ENCODE data around the gene PLEKHO2.
A peak's percentile ranks its signal among the peaks of the same experiment; 100 is the strongest.

Gene PLEKHO2

DNA sequence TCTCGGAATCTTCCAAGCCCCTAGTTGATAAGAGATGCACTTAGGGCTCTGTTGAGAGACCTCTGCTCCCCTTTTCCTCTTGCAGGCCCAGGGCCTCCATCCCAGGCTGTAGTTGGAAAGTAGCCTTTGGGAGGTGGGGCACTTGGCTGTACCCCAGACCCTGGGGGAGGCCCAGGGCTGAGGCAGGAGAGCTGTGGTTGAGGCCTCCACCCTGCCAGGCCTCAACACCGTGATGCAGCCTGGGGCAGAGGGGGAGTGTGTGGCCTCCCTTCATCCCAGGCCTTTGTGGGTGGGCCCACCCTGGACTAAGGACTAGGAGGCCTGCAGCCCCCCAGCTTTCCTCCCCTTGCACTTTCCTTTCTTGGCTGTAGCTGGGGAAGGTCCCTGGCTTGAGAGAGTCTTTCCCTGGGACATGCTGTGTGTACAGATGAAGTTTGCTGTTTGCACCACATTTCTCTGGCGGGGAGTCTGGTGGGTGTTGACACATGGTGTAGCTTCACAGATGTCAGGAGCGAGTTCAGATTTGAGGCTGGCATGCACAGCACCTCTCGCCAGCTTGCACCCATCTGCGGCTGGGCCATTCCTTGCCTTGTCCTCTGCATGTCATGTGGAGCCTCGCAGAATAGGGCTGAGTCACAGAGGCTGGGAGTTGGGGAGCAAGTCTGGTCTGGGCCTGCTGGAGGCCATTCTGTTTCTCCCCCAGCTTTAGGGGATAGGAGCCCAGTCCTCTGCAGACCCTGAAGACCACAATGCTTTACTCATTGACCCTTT is 13.7 kb downstream of the PLEKHO2 start:
- DNase-seq (ENCODE audit: low read depth in 2 of 2), result no peak

DNA sequence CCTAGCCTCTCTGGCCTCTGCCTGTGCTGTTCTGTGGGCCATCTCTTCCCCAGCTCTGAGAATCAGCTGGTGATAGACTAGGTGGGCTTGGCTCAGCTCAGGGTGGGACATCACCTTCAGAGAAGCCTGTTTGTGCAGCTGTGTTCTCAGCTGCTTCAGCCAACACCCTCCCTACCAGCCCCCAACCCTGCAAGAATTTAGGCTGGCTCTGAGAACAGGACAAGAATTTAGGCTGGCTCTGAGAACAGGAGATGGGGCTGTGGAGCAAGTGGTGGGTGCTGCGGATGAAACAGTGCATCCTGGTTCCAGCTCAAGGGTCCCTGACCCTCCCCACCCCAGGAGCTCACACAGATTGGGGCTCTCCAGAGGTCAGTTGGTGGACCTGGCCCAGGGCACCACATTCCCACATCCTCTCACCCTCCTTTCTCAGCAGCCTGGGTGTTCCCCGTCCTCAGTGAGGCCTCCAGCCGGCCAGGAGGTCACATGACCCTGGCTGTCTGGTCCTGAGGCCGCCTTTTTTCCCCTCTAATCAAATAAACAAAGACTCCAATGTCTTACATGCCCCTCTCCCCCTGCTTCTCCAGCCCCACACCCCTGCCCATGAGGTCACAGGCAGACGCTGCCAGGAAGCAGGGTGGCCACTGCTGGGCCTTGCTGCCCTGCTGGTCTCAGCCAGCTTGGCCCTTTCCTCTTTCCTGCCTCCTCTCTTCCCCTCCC is 14.9 kb downstream of the PLEKHO2 start:
- no peak for DNase-seq (ENCODE audit: low read depth in 2 of 2)

DNA sequence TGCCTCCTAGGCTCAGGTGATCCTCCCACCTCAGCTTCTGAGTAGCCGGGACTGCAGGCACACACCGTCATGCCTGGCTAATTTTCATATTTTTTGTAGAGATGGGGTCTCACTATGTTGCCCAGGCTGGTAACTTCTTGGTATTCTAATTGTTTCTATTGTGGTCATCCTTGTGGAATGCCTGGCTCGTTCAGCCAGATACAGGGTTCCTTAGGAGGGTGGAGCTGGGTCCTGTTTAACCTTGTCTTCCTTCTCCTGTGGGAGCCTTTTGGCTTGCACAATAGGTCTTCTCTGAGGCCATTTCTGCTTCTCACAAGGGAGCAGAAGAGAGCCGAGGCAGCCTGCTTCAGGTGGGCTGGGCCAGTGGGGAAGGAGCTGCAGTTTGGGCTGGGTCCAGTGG is 15.7 kb downstream of the PLEKHO2 start:
- DNase-seq (ENCODE audit: low read depth in 2 of 2), result no peak

DNA sequence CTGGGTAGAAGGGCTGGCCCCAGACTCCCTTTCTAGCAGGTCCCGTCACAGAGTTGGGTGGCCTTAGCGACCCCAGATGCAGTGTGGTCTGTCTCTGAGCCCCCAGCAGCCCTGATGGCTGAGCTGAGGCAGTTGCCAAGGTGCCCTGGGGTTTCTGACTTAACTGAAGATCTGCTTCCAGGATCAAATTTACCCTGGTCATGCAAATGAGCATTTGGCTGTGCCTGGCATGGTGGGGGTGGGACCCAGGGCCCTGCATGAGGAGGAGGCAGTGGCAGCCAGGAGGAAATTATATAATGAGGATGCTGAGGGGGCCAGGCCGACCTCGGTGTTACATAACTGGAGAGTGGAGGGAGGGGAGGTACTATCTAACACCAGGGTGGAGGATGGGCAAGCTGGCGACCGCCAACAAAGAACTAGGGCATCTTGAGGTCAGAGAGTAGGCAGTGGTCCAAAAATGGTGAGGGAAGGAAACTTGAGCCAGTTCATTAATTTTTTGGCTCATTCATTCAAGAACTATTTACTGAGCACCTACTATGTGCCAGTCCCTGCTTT is 16.4 kb downstream of the PLEKHO2 start:
- no peak for DNase-seq (ENCODE audit: low read depth in 2 of 2)

DNA sequence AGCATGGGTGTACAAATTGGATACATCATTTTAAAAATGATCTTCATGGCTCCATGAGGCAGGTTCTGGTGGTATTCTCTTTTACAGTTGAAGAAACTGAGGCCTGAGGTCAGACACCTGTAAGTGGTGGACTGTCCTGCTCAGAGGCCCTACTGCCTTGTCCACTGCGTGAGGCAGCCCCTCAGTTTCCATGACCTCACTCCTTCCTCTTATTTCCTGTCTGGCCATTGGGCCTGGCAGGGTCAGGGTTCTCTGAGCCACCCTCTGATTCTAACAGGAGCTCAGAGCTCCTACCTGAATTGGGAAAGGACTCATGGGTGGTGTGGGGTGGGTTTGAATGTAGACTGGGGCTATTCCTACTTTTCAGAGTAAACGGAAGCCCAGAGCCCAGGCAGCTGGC is 17.5 kb downstream of the PLEKHO2 start:
- DNase-seq (ENCODE audit: low read depth in 2 of 2), result no peak

DNA sequence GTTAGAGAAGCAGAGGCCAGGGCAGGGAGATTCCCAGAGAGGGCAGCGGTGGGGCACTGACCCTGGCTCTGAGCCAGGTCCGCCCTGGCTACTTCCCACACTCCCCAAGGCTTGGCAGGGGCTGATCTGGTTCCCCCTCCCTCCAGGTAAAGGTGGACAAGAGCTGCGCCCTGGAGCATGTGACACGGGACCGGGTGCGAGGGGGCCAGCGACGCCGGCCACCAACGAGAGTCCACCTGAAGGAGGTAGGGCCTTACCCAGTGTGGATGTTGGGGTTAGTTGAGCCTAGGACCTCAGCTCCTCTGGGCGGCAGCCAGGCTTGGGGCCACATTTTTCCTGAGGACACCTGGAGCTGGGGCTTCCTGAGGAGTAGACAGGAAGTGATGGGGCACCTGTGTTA is 19.6 kb downstream of the PLEKHO2 start:
- no peak for DNase-seq (ENCODE audit: low read depth in 2 of 2)

DNA sequence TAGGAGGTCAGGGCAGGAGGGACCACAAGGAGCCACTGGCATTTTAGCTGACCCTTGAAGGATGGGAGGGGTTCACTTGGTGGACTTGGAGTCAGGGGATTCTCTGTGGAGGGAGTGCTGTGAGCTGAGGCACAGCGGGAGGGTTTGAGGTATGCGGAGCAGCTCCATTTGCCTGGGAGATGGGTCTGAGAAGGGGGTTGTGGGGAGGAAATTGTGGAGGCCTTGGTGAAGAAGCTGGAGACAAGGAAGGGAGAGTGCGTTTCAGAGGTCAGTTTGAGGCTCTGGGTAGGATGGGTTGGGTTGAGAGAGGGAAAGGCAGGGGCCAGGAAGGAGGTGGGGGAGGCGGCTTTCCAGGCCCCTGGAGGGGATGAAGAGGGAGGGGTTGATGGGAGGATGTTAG is 20.2 kb downstream of the PLEKHO2 start:
- no peak for DNase-seq (ENCODE audit: low read depth in 2 of 2)

DNA sequence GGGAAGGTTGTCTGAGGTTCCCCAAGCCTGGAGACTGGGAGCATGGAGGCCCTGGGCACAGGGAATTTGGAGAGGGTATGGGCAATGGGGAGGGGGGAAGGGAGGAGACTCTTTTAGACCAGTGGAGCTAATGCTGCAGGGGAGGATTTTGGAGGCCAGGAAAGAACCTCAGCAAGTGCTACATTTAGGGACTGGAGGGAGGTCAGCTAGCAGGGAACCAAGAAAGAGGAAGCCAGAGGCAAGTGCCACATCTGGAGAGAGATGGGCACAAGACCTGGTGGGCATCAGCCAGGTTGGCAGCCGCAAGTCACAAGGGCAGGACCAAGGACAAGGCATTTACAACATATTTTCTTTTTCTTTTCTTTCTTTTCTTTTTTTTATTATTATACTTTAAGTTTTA is 20.7 kb downstream of the PLEKHO2 start:
- DNase-seq (ENCODE audit: low read depth in 2 of 2), result no peak

DNA sequence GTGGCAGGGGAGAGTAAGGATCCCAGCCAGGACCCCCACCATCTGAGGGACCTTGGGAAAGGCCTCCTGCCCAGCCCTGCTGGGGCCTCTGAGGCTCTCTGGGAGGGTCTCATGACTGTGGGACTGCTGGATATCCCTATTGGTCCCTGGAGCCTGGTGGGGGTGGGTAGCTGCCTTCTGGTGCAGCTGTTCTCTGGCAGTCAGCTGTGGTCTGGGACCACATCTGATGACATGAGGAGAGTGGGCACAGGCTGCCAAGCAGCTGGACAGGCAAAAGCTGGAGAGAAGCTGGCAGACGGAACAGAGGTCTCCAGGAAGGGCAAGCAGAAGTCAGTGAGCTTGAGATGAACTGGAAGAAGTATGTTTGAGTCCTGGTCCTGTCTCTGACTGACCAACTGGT is 22.4 kb downstream of the PLEKHO2 start:
- DNase-seq (ENCODE audit: low read depth in 2 of 2), result no peak

DNA sequence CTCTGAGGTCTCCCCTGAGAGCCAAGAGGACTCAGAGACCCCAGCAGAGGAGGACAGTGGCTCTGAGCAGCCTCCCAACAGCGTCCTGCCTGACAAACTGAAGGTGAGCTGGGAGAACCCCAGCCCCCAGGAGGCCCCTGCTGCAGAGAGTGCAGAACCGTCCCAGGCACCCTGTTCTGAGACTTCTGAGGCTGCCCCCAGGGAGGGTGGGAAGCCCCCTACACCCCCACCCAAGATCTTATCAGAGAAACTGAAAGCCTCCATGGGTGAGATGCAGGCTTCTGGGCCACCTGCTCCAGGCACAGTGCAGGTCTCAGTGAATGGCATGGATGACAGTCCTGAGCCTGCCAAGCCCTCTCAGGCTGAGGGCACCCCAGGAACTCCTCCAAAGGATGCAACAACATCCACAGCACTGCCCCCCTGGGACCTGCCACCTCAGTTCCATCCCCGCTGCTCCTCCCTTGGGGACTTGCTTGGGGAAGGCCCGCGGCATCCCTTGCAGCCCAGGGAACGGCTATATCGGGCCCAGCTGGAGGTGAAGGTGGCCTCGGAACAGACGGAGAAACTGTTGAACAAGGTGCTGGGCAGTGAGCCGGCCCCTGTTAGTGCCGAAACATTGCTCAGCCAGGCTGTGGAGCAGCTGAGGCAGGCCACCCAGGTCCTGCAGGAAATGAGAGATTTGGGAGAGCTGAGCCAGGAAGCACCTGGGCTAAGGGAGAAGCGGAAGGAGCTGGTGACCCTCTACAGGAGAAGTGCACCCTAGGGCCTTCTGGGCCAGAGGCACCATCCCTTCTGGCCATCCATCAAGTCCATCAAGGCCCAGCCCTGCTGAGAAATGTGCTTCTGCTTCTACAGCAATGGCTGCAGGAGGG is 23.6 kb downstream of the PLEKHO2 start:
- DNase-seq (ENCODE audit: low read depth in 2 of 2), result no peak

DNA sequence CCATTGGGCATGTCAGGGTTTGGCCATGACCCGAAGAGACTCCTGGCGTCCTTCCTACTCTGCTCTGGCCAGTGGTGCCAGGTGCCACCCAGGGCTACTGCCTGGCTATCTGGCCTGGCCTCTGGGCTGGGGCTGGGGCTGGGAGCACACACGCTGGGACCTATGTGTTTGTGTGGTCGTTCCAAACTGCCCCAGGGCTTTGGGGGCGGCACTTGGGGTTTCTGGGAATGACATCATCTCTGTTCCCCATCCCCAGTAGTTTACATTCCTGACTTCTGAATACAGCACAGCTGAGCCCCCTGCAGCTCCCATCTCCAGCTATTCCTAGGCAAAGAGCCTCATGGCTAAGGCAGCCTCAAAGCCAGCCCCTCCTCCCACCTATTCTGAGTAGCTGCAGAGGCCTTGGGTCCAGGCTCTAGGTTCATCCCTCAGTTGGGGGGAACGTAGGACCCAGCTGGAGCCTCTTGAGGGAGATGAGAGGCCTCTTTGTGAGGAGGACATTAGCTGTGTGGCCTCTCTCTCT is 24.3 kb downstream of the PLEKHO2 start:
- no peak for DNase-seq (ENCODE audit: low read depth in 2 of 2)

DNA sequence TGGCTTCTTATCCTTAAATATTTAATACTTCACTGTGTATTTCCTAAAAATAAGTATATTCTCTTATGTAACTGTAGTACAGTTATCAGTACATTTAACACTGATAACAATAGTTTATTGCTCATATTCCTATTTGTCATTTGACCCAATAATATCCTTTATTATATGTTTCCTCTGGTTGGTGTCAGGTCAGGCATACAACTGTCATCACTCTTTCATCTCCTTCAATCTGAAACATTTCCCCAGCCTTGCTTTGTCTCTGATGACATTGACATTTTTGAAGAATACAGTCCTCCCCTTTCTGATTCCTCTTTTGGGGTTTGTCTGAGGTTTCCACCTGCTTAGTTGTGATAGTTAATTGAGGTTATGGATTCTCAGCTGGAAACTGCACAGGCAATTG is 27.8 kb downstream of the PLEKHO2 start:
- DNase-seq (ENCODE audit: low read depth in 2 of 2), result no peak

DNA sequence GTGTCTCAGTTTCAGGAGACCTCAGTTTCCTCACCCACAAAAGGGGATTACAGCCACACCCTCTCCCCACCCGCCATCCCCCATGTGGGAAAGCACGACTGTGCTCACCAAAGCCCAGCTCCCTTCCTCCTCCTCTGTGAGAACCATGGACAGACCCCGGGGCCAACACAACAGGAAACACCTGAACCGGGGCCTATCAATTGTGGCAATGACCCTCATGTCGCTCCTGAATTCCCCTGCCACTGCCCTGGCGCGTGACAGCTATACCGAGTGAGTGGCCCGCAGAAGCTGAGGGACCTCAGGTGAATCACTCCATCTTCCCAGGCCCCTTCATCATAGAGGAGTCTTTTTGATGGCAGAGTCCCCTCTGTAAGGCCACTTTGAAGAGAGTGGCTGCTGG is 28.6 kb downstream of the PLEKHO2 start:
- no peak for DNase-seq (ENCODE audit: low read depth in 2 of 2)

DNA sequence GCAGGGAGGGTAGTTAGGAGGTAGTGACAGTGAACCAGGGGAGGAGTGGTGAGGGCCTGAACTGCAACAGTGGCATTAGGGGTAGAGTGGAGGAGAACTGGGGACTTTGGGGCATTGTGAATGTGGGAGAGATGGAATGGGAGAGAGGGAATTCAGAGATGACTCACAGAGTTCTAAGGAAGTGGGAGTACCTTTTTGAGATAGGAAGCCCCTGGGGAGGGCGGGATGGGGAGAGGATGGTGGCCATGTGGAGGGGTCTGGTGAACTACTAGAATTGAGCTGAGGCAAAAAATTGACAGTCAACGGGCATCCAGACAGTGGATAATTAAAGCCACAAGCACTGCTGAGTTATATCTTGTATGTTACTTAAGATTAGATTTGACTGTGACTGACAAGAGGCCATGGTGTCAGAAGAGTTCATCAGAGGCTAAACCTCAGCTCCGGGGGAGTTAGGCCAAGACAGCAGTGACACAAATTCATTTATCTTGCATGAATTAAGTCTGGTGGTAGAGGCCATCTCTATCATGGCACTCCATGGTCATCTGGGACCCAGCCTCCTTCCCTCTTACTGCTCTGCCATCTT is 34.0 kb downstream of the PLEKHO2 start:
- DNase-seq (ENCODE audit: low read depth in 2 of 2), result no peak

DNA sequence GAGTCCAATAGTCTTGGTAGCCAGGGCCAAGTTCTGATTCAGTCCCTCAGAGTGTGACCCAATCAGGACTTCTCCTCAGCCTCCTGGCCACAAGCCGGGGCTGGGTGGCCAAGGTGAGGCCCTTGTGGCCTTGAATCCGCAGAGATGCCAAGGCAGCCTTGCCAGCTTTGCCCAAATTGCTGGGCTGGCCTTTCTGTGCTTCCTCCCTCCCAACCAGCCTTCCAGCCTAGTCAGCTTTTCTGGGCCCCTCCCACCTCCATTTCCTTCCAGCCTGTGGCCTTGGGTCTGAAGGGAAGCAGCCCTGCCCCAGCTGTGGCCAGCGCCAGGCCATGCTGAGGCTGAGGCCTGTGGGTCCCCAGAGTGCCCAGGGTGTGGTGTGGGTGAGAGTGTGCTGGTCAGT is 35.7 kb downstream of the PLEKHO2 start:
- no peak for DNase-seq (ENCODE audit: low read depth in 2 of 2)

DNA sequence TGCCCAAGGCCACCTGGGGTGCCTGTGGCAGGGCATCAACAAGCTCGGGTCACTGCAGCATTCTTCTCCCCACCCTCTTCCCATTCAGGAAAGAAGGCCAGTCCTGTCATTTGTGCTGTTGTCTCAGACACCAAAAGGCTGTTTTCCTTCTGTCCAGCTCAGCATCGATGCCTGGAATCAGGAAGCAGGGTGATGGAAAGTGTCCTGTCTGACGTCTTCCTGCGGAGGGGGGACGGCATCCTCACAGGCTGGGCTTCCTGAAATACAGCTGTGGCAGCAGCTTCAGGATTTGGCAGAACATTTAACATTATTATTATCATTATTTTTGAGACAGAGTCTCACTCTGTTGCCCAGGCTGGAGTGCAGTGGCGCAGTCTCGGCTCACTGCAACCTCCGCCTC is 37.0 kb downstream of the PLEKHO2 start:
- DNase-seq (ENCODE audit: low read depth in 2 of 2), result no peak

DNA sequence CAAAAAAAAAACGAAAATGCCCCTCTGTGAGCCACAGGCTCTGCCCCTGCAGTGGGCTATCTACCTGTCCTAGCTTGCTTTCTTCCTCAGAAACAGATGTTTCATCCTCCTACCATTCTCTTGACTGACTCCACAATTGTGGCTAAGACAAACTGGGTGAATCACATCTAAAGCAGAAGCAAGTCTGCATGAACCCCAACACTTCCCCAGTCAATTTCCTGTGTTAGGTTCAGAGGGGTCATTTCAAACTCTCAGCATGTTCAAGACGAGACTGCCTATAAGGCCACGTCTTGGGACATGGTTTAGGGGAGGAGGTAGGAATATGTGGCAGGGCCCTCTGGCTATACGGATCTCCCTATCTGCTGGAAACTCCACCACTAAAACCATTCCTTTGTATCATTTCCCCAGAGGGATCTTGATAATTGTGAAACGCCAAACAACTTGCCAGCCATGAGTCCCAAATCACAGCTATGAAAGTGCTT is 41.4 kb downstream of the PLEKHO2 start:
- peak in 1 of 2 donors; percentile 24 for DNase-seq (ENCODE audit: low read depth in 2 of 2)

DNA sequence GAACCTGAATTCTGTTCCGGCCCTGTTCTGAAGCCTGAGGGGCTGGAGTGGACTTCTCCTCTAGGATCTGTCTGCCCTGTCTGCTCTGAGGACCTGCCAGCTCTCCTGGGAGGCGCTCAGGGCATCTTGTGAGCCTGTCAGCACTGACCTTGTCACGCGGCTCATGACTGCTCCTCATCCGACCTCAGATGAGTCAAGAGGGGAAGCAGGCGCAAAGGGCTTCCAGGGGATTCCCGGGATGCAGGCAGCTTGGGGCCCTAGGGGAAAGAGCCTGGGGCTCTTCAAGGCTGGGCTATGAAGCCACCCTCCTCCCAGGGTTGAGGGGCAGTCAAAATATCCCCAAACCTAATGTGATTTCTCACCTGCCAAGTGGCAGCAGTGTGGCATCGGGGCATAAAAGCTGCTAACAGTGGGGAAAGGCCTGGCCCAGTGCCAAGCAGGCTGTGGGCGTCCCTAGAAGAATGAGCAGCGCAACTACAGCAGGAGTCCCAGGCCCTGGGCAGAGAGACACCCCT is 42.3 kb downstream of the PLEKHO2 start:
- peak; percentile 70 to 73 for DNase-seq (ENCODE audit: low read depth in 2 of 2)

DNA sequence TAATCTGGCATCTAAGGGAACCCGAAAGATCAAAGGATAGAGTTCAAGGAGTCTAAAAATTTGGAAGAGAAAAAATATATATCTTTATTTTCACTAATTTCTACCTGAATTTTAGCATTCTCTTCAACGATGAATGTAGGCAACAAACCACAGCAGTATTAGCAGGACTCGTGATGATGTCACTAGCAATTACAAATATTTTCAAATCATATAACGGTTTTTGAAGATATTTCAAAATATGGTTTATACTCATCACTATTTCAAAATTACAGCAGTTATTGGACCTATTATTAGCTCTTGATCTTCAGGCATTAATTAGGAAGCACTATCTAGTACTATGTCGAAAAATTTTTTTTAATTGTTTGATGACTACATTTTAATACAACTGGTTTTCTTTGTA is 43.0 kb downstream of the PLEKHO2 start:
- no peak for DNase-seq (ENCODE audit: low read depth in 2 of 2)

DNA sequence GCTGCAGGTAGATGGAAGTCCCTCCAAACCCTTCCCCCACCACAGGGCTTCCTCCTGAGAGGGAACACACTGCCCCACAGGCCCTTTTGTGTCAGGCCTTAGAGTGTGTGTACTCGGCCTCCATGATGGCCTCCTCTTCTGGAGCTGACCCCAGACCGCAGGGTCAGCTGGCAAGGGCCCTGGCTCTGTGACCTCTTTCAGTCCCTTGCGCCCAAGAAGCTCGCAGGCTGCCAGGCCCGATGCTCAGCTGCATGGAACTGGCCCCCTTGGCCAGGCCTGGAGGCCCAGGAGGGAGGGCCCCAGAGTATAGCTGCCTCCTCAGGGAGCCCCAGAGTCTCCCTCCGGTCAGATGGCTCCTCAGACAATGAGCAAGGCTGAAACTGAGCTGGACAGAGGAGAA is 46.6 kb downstream of the PLEKHO2 start:
- no peak for DNase-seq (ENCODE audit: low read depth in 2 of 2)

DNA sequence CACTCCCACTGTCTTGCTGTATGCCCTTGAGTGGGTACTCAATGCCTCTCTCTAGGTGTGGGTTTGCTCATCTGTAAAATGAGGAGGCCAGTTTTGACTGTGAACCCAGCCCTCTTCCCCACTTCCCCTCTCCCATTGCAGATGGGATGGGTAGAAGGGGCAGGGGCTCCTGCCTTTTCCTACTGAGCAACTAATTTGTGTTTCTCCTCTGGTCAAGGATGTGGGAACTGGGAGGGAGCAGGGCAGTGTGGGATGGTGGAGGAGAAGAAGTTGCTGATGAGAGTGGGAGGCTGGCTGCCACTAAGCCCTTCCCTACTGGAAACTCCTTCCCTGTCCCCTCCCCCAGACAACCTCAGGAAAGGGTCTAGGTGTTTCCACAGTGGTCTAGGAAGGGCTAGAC is 49.8 kb downstream of the PLEKHO2 start:
- no peak for DNase-seq (ENCODE audit: low read depth in 2 of 2)

Measured in activated CD4-positive, alpha-beta T cell treated with anti-CD3 and anti-CD28 coated beads for 24 hours (primary cell).